ENCODE results near the gene GOLGA8F.
"Not testable (repeated sequence)": the region's sequence is repeated elsewhere in the genome, so short reads cannot be mapped to it uniquely, and the experiment has no call there.

The GOLGA8F gene

GRCh38 chr15:28378364-28378763 lies at the start of gene GOLGA8F:
GOLGA8F (plus strand) TSS chr15:28378664; CDS start chr15:28378762, 98 bp downstream.
- DNase-seq: not testable (repeated sequence)

- DNase-seq: not testable (repeated sequence)
Measured at GRCh38 chr15:28357984-28358383, 20.5 kb upstream of the GOLGA8F start, which contains the start of gene GOLGA6L24. GOLGA6L24 (minus strand) TSS chr15:28358084; CDS start chr15:28358023, 61 bp downstream.

GRCh38 chr15:28365502-28365901 lies 13.0 kb upstream of the GOLGA8F start:
- not testable (repeated sequence) for DNase-seq

GRCh38 chr15:28380053-28380452 lies 1.6 kb downstream of the GOLGA8F start:
- DNase-seq: not testable (repeated sequence)

GRCh38 chr15:28396022-28396421 lies 17.6 kb downstream of the GOLGA8F start:
- DNase-seq: not testable (repeated sequence)

DNA sequence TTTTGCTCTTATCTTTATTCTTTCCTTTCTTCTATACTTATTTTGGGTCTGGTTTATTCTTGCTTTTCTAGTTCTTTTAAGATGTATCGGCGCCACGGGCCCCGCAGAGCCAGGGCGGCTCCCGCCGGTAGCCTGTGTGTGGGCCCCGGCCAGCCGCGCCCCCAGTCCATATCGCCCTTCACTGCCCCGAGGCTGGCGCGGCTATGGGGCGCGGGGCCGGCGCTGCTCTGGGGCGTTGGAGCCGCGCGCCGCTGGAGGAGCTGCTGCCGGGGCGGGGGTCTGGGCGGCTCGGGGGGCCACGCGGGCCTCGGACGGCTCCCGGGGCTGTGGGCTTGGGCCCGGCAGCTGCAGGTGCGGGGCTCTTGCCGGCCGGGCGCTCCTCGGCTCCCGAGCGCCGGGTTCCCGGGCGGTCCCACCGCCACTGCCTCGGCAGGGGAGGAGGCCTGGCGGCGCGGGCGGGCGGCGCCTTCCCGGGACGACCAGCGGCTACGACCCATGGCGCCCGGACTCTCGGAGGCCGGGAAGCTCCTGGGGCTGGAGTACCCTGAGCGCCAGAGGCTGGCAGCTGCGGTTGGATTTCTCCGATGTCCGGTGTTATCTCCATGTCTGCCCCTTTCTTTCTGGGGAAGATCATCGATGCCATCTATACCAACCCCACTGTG lies 24.4 kb downstream of the GOLGA8F start:
- not testable (repeated sequence) for DNase-seq

DNA sequence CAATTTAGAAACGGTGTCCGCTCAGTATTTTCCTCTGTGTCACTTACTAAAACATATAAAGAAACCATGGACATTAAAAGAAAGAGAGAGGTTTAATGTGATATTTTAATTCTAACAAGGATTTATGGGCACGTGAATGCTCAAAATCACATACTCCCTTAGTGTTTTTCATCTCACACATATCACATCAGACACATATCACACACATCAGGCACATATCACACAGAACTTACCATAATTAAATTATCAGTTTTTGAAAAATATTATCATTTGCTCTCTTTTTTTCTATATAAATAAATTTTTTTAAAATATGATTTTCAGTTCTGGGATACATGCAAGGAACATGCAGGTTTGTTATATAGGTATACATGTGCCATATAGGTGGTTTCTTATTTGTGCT lies 42.0 kb downstream of the GOLGA8F start:
- not testable (repeated sequence) for DNase-seq

DNA sequence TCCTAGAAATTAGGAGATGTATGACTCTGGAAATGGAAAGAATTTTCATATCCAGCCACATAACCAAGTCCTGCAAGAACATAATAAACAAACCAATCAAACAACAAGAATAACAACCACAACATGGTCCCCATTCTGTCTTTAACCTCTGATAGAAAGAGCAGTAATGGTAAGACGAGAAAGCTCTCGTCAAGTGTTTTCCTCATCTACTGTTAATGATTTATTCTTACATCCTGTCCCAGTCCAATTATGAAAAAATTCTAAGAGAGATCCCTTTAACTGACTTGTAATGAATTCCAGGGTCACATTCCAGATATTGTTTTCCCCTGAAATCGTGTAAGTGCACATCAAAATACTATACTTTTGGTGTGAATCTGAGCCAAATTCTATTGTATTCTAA lies 57.1 kb downstream of the GOLGA8F start:
- not testable (repeated sequence) for DNase-seq

All from CD4-positive, alpha-beta T cell treated with Interleukin-15 for 1 hour (primary cell).